ENCODE measurements around the gene NUMBL.

- TF ChIP-seq SREBF2 (CRISPR knock-in tag; IDR thresholded peaks at IDR 0.05) (no peak), CTCF (IDR thresholded peaks at IDR 0.05 in 2 of 3, conservative IDR thresholded peaks at IDR 0.05 in 1 of 3; ENCODE audit: insufficient read depth in 2 of 3, low read depth in 1 of 3, low read length in 3 of 3) (no peak), ELK1 (CRISPR knock-in tag; IDR thresholded peaks at IDR 0.05) (no peak)
Observed at GRCh38 chr19:40735013-40735771, 44.7 kb upstream of the NUMBL start.

All from K562 (cell line).